Activated CD8-positive, alpha-beta memory T cell treated with anti-CD3 and anti-CD28 coated beads, Interleukin-2, amount 50 U/mL, for 24 hours (primary cell): Measurements from ENCODE around the gene PDGFC.

Source experiments
- DNase-seq: peaks from one replicate; pipeline ENCODE4 v3.0.0-alpha.2; 2020; ENCODE audit errors: extremely low read depth

The PDGFC gene

GRCh38 chr4:156971676-156972378 lies at the start of gene PDGFC:
Gene PDGFC (minus strand): TSS chr4:156971799. CDS start chr4:156970903, 896 bp downstream.
- DNase-seq = no peak

DNA sequence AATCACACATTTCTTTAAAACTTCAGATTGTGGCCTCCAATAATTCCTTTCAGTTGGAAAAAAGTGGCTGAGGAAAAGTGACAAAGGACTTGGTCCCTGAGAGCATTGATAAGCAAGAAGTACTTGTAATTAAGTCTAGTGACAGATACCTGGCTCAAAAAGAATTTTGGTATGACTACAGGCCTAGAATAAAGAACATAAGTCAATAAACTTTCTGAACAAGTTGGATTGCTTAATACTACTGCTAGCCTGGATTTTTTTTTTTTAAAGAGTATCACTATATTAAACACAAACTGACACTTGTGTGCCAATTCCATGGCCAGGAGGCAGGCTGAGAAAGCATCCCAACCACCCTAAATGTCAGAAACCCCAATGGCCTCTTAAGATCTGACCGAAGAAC lies 49.3 kb upstream of the PDGFC start:
- DNase-seq = no peak

- no peak for DNase-seq
Observed at GRCh38 chr4:157018920-157019490, 47.4 kb upstream of the PDGFC start.

- no peak for DNase-seq
Observed at GRCh38 chr4:157014621-157015591, 43.3 kb upstream of the PDGFC start.

- DNase-seq = no peak
Observed at GRCh38 chr4:157013656-157014055, 42.1 kb upstream of the PDGFC start.

- no peak for DNase-seq
Observed at GRCh38 chr4:157012781-157013180, 41.2 kb upstream of the PDGFC start.

GRCh38 chr4:157012296-157012695 lies 40.7 kb upstream of the PDGFC start:
- no peak for DNase-seq

GRCh38 chr4:157010630-157011029 lies 39.0 kb upstream of the PDGFC start:
- DNase-seq = no peak

DNA sequence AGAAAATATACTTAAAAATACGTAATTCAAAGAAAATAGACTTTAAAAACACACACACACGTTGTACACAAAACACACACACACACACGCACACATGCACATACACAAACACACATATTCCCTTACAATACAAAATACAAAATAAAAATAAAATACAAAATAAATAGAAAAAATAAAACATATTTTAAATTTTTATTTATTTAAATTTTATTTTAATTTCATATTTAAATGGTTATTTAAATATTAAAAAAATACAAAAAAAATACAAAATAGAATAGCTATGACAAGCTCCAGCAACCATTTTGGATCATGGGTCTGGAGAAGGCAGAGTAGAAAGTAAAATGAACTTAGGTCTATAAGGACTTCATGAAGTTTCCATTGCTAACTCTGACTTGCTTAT lies 34.2 kb upstream of the PDGFC start:
- DNase-seq = no peak

DNA sequence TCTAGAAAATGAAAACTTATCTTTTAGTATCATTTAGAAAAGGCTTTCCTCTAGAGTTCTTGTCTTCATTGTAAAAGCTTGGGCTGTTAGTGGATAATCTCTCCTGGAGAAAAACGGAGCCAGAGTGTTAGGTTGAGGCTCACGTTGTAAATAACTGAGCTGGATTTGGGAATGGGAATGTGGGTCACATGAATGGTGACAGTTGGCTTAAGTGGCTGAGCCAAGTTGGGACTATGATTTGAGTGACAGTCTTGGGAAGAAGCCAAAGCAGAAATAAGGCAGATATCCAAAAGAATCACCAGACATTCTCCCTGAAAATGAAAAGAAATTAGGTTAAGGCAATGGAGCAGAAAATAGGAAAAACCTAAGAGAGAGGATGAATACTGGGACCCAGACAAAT lies 33.6 kb upstream of the PDGFC start:
- DNase-seq = no peak

GRCh38 chr4:157004279-157005161 lies 32.9 kb upstream of the PDGFC start:
- no peak for DNase-seq

- no peak for DNase-seq
Observed at GRCh38 chr4:156999175-156999517, 27.5 kb upstream of the PDGFC start.

- DNase-seq = no peak
Observed at GRCh38 chr4:156998500-156999174, 27.0 kb upstream of the PDGFC start.

GRCh38 chr4:156992943-156993342 lies 21.3 kb upstream of the PDGFC start:
- DNase-seq = no peak

DNA sequence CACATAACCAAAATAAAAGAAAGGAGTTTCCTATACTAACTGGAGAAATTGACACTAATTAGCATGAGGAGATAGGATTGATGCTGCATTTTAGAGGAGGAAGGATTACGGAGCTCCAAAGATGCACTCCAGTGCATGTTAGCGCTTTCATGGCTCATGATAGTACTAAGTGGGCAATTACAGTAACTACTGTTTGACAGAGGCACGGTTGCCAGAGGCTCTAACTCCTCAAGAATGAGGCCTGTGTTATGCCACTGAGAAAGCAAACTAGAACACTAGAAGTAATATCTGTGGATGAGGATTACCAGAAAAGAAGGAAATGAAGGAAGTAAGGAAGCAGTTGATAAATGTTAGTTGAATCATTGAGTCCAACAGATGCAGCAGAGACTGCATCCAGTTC lies 19.6 kb upstream of the PDGFC start:
- DNase-seq = no peak

DNA sequence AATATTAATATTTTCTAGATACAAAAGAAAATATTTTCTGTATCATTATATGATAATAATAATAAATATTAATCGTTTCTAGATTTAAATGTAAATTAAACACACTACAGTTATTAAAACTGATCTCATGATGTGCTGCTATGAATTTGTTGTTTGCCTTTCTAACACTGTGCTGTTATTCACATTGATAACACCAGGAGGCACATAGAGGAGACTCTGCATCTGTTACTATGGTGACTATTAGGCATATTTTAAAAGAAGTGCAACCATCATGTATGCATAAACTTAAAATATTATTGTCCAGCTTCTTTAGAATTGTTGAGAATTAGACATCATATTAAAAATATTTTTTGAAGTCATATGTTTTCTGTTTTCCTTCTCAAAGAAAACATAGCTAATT lies 11.8 kb upstream of the PDGFC start:
- no peak for DNase-seq

GRCh38 chr4:156981262-156981769 lies 9.7 kb upstream of the PDGFC start:
- DNase-seq = no peak

- DNase-seq = no peak
Observed at GRCh38 chr4:156977435-156978160, 6.0 kb upstream of the PDGFC start.

- no peak for DNase-seq
Observed at GRCh38 chr4:156976147-156976546, 4.5 kb upstream of the PDGFC start.

GRCh38 chr4:156975686-156976085 lies 4.1 kb upstream of the PDGFC start:
- DNase-seq = no peak
